Jurkat, Clone E6-1 (cell line): Measurements from ENCODE around the gene GALNT16.

Experiments used
- DNase-seq: peaks from one replicate; pipeline ENCODE4 v3.0.0-alpha.2; 2011; ENCODE audit warnings: low read depth, low spot score
- H3K4me3 ChIP-seq: 2 replicates; pipeline ENCODE4 v1.5.1; 2011; ENCODE audit warnings: mild to moderate bottlenecking, low read length, control low read depth, moderate library complexity

The GALNT16 gene

GRCh38 chr14:69326611-69327010 is 66.7 kb downstream of the GALNT16 start:
- no peak overlapping the region for H3K4me3 ChIP-seq
- no peak for DNase-seq

GRCh38 chr14:69327507-69327906 is 67.5 kb downstream of the GALNT16 start:
- no peak overlapping the region for H3K4me3 ChIP-seq
- no peak for DNase-seq

GRCh38 chr14:69328317-69328716 is 68.4 kb downstream of the GALNT16 start:
- no peak overlapping the region for H3K4me3 ChIP-seq
- no peak for DNase-seq

GRCh38 chr14:69328765-69329164 is 68.8 kb downstream of the GALNT16 start:
- H3K4me3 ChIP-seq, result no peak overlapping the region
- DNase-seq, result no peak

- H3K4me3 ChIP-seq, result no peak overlapping the region
- no peak for DNase-seq
Measured at GRCh38 chr14:69331206-69331605, 71.2 kb downstream of the GALNT16 start.

- no peak for DNase-seq
Measured at GRCh38 chr14:69332782-69333395, 72.9 kb downstream of the GALNT16 start.

GRCh38 chr14:69333791-69334337 is 73.9 kb downstream of the GALNT16 start:
- H3K4me3 ChIP-seq, result no peak overlapping the region
- DNase-seq, result no peak

More at GRCh38 chr14:69332782-69333395, 72.9 kb downstream of the GALNT16 start:
- no peak overlapping the region for H3K4me3 ChIP-seq

- H3K4me3 ChIP-seq, result no peak overlapping the region
- no peak for DNase-seq
Measured at GRCh38 chr14:69334576-69334975, 74.6 kb downstream of the GALNT16 start.

- H3K4me3 ChIP-seq, result no peak overlapping the region
- DNase-seq, result peak; percentile 52
Measured at GRCh38 chr14:69335371-69335771, 75.4 kb downstream of the GALNT16 start.

GRCh38 chr14:69337984-69338383 is 78.0 kb downstream of the GALNT16 start:
- H3K4me3 ChIP-seq, result no peak overlapping the region
- no peak for DNase-seq

GRCh38 chr14:69339426-69339825 is 79.5 kb downstream of the GALNT16 start:
- no peak for DNase-seq
- no peak overlapping the region for H3K4me3 ChIP-seq

GRCh38 chr14:69342928-69343525 is 83.1 kb downstream of the GALNT16 start:
- no peak for DNase-seq
- no peak overlapping the region for H3K4me3 ChIP-seq

- DNase-seq, result no peak
- H3K4me3 ChIP-seq, result no peak overlapping the region
Measured at GRCh38 chr14:69344171-69344570, 84.2 kb downstream of the GALNT16 start.

- DNase-seq, result no peak
- no peak overlapping the region for H3K4me3 ChIP-seq
Measured at GRCh38 chr14:69345402-69345801, 85.4 kb downstream of the GALNT16 start.

GRCh38 chr14:69346710-69347109 is 86.8 kb downstream of the GALNT16 start:
- DNase-seq, result no peak
- no peak overlapping the region for H3K4me3 ChIP-seq

GRCh38 chr14:69349091-69349777 is 89.3 kb downstream of the GALNT16 start:
- no peak overlapping the region for H3K4me3 ChIP-seq
- no peak for DNase-seq

- H3K4me3 ChIP-seq, result no peak overlapping the region
- DNase-seq, result no peak
Measured at GRCh38 chr14:69350892-69351291, 90.9 kb downstream of the GALNT16 start.

- H3K4me3 ChIP-seq, result no peak overlapping the region
- no peak for DNase-seq
Measured at GRCh38 chr14:69351385-69351784, 91.4 kb downstream of the GALNT16 start.

- no peak for DNase-seq
- no peak overlapping the region for H3K4me3 ChIP-seq
Measured at GRCh38 chr14:69351911-69352310, 92.0 kb downstream of the GALNT16 start.

- DNase-seq, result no peak
- H3K4me3 ChIP-seq, result no peak overlapping the region
Measured at GRCh38 chr14:69353168-69353567, 93.2 kb downstream of the GALNT16 start.
